ENCODE measurements around the gene ELMOD3.

The ELMOD3 gene

GRCh38 chr2:85428343-85428881, 73.8 kb downstream of the ELMOD3 start:
- DNase-seq, result no peak
- Mint-ChIP-seq H3K9me3 (no peaks in the 10 kb centered on the region), H3K4me3 (no peak overlapping the region), H3K36me3 (ENCODE audit: low read depth) (no peaks in the 10 kb centered on the region), H3K27ac (no peak overlapping the region), H3K4me1 (ENCODE audit: low read depth) (peaks cover 8% of the 10 kb centered on the region), H3K27me3 (no peaks in the 10 kb centered on the region)

GRCh38 chr2:85429213-85429923, 74.8 kb downstream of the ELMOD3 start:
- peak overlapping the region; percentile 52 for H3K27ac Mint-ChIP-seq
- no peaks in the 10 kb centered on the region for H3K36me3 Mint-ChIP-seq (ENCODE audit: low read depth)
- no peak for DNase-seq
- no peaks in the 10 kb centered on the region for H3K9me3 Mint-ChIP-seq
- peaks cover 8% of the 10 kb centered on the region for H3K4me1 Mint-ChIP-seq (ENCODE audit: low read depth)
- no peak overlapping the region for H3K4me3 Mint-ChIP-seq
- H3K27me3 Mint-ChIP-seq, result no peaks in the 10 kb centered on the region

- Mint-ChIP-seq H3K4me3 (no peak overlapping the region), H3K27ac (peak overlapping the region; percentile 52), H3K9me3 (no peaks in the 10 kb centered on the region), H3K27me3 (no peaks in the 10 kb centered on the region), H3K36me3 (ENCODE audit: low read depth) (no peaks in the 10 kb centered on the region), H3K4me1 (ENCODE audit: low read depth) (peaks cover 8% of the 10 kb centered on the region)
- no peak for DNase-seq
Measured at GRCh38 chr2:85429924-85430289, 75.3 kb downstream of the ELMOD3 start.

GRCh38 chr2:85430752-85431569, 76.4 kb downstream of the ELMOD3 start:
- H3K4me1 Mint-ChIP-seq (ENCODE audit: low read depth), result peaks cover 8% of the 10 kb centered on the region
- no peaks in the 10 kb centered on the region for H3K36me3 Mint-ChIP-seq (ENCODE audit: low read depth)
- no peak for DNase-seq
- H3K27ac Mint-ChIP-seq, result no peak overlapping the region
- no peaks in the 10 kb centered on the region for H3K9me3 Mint-ChIP-seq
- no peaks in the 10 kb centered on the region for H3K27me3 Mint-ChIP-seq
- H3K4me3 Mint-ChIP-seq, result no peak overlapping the region

- H3K27me3 Mint-ChIP-seq, result no peaks in the 10 kb centered on the region
- H3K36me3 Mint-ChIP-seq (ENCODE audit: low read depth), result no peaks in the 10 kb centered on the region
- H3K4me1 Mint-ChIP-seq (ENCODE audit: low read depth), result peaks cover 8% of the 10 kb centered on the region
- no peak overlapping the region for H3K27ac Mint-ChIP-seq
- no peaks in the 10 kb centered on the region for H3K9me3 Mint-ChIP-seq
- H3K4me3 Mint-ChIP-seq, result no peak overlapping the region
- DNase-seq, result no peak
Measured at GRCh38 chr2:85431570-85432205, 77.1 kb downstream of the ELMOD3 start.

- DNase-seq, result no peak
- Mint-ChIP-seq H3K36me3 (ENCODE audit: low read depth) (no peaks in the 10 kb centered on the region), H3K9me3 (no peaks in the 10 kb centered on the region), H3K27me3 (no peaks in the 10 kb centered on the region), H3K4me3 (no peak overlapping the region), H3K27ac (no peak overlapping the region), H3K4me1 (ENCODE audit: low read depth) (peaks cover 17% of the 10 kb centered on the region)
Measured at GRCh38 chr2:85433511-85434089, 79.0 kb downstream of the ELMOD3 start.

- Mint-ChIP-seq H3K9me3 (no peaks in the 10 kb centered on the region), H3K4me3 (no peak overlapping the region), H3K4me1 (ENCODE audit: low read depth) (peaks cover 24% of the 10 kb centered on the region), H3K36me3 (ENCODE audit: low read depth) (no peaks in the 10 kb centered on the region), H3K27ac (no peak overlapping the region), H3K27me3 (no peaks in the 10 kb centered on the region)
- DNase-seq, result no peak
Measured at GRCh38 chr2:85434696-85435095, 80.1 kb downstream of the ELMOD3 start.

GRCh38 chr2:85435220-85435958, 80.8 kb downstream of the ELMOD3 start:
- no peak for DNase-seq
- H3K36me3 Mint-ChIP-seq (ENCODE audit: low read depth), result no peaks in the 10 kb centered on the region
- H3K27ac Mint-ChIP-seq, result no peak overlapping the region
- H3K27me3 Mint-ChIP-seq, result no peaks in the 10 kb centered on the region
- H3K9me3 Mint-ChIP-seq, result no peaks in the 10 kb centered on the region
- H3K4me3 Mint-ChIP-seq, result no peak overlapping the region
- H3K4me1 Mint-ChIP-seq (ENCODE audit: low read depth), result peaks cover 29% of the 10 kb centered on the region

- Mint-ChIP-seq H3K27ac (no peak overlapping the region), H3K4me1 (ENCODE audit: low read depth) (peaks cover 34% of the 10 kb centered on the region), H3K4me3 (no peak overlapping the region), H3K36me3 (ENCODE audit: low read depth) (no peaks in the 10 kb centered on the region), H3K9me3 (no peaks in the 10 kb centered on the region), H3K27me3 (no peaks in the 10 kb centered on the region)
- no peak for DNase-seq
Measured at GRCh38 chr2:85435981-85436835, 81.6 kb downstream of the ELMOD3 start.

- peak; percentile 44 for DNase-seq
- H3K4me1 Mint-ChIP-seq (ENCODE audit: low read depth), result peaks cover 34% of the 10 kb centered on the region
- peak overlapping the region; percentile 92 for H3K27ac Mint-ChIP-seq
- H3K4me3 Mint-ChIP-seq, result peak overlapping the region; percentile 60
- H3K27me3 Mint-ChIP-seq, result no peaks in the 10 kb centered on the region
- H3K36me3 Mint-ChIP-seq (ENCODE audit: low read depth), result no peaks in the 10 kb centered on the region
- H3K9me3 Mint-ChIP-seq, result no peaks in the 10 kb centered on the region
Measured at GRCh38 chr2:85436836-85437487, 82.4 kb downstream of the ELMOD3 start.

- peak overlapping the region; percentile 97 for H3K27ac Mint-ChIP-seq
- H3K36me3 Mint-ChIP-seq (ENCODE audit: low read depth), result no peaks in the 10 kb centered on the region
- H3K4me1 Mint-ChIP-seq (ENCODE audit: low read depth), result peaks cover 34% of the 10 kb centered on the region
- peak; percentile 88 for DNase-seq
- H3K27me3 Mint-ChIP-seq, result no peaks in the 10 kb centered on the region
- no peaks in the 10 kb centered on the region for H3K9me3 Mint-ChIP-seq
- H3K4me3 Mint-ChIP-seq, result peak overlapping the region; percentile 81
Measured at GRCh38 chr2:85437488-85438200, 83.1 kb downstream of the ELMOD3 start.

- Mint-ChIP-seq H3K4me3 (peak overlapping the region; percentile 81), H3K4me1 (ENCODE audit: low read depth) (peaks cover 34% of the 10 kb centered on the region), H3K27me3 (no peaks in the 10 kb centered on the region), H3K9me3 (no peaks in the 10 kb centered on the region), H3K36me3 (ENCODE audit: low read depth) (no peaks in the 10 kb centered on the region), H3K27ac (peak overlapping the region; percentile 97)
- DNase-seq, result no peak
Measured at GRCh38 chr2:85438201-85439024, 83.8 kb downstream of the ELMOD3 start.

All from activated T-cell treated with anti-CD3 and anti-CD28 coated beads, Interleukin-2, amount 50 U/mL, for 24 hours (primary cell).